IPS-NIHi11 (cell line): ENCODE results near the gene HTR2B.
"Not testable (repeated sequence)": the region's sequence is repeated elsewhere in the genome, so short reads cannot be mapped to it uniquely, and the experiment has no call there.

ENCODE experiments used
- DNase-seq: peaks from one replicate; pipeline ENCODE4 v3.0.0; 2012; ENCODE audit warnings: mixed read lengths, low spot score

Gene HTR2B

GRCh38 chr2:231093933-231094332, 30.9 kb downstream of the HTR2B start:
- DNase-seq = no peak

- no peak for DNase-seq
Measured at GRCh38 chr2:231088754-231089153, 36.1 kb downstream of the HTR2B start.

- DNase-seq = no peak
Measured at GRCh38 chr2:231084565-231084964, 40.3 kb downstream of the HTR2B start.

GRCh38 chr2:231069379-231070054, 55.3 kb downstream of the HTR2B start:
- no peak for DNase-seq

GRCh38 chr2:231068525-231069222, 56.2 kb downstream of the HTR2B start:
- DNase-seq = no peak

GRCh38 chr2:231067531-231067930, 57.3 kb downstream of the HTR2B start:
- DNase-seq = not testable (repeated sequence)

GRCh38 chr2:231065966-231066365, 58.9 kb downstream of the HTR2B start:
- no peak for DNase-seq

GRCh38 chr2:231063347-231063746, 61.5 kb downstream of the HTR2B start:
- DNase-seq = no peak

GRCh38 chr2:231062776-231063175, 62.1 kb downstream of the HTR2B start:
- DNase-seq = no peak

GRCh38 chr2:231059756-231060155, 65.1 kb downstream of the HTR2B start:
- no peak for DNase-seq

GRCh38 chr2:231058761-231059550, 65.9 kb downstream of the HTR2B start:
- no peak for DNase-seq
